C4-2B (cell line): Measurements from ENCODE around the gene CCDC85B.

Source experiments
- H3K27ac ChIP-seq: fragments of 450-650 bp; 2 replicates; pipeline ENCODE4 v1.5.1; 2017
- ZFX ChIP-seq: fragments of 450-650 bp; IDR thresholded peaks from 2 replicates; pipeline ENCODE4 v1.6.1; 2017
- TF ChIP-seq, protein P1 (sequence below): fragments of 450-650 bp; conservative IDR thresholded peaks from 2 replicates; pipeline ENCODE4 v1.5.1; 2017; ENCODE audit warnings: mild to moderate bottlenecking

CCDC85B gene

GRCh38 chr11:65915101-65915820 lies 24.8 kb downstream of the CCDC85B start:
- TF ChIP-seq, protein P1, sequence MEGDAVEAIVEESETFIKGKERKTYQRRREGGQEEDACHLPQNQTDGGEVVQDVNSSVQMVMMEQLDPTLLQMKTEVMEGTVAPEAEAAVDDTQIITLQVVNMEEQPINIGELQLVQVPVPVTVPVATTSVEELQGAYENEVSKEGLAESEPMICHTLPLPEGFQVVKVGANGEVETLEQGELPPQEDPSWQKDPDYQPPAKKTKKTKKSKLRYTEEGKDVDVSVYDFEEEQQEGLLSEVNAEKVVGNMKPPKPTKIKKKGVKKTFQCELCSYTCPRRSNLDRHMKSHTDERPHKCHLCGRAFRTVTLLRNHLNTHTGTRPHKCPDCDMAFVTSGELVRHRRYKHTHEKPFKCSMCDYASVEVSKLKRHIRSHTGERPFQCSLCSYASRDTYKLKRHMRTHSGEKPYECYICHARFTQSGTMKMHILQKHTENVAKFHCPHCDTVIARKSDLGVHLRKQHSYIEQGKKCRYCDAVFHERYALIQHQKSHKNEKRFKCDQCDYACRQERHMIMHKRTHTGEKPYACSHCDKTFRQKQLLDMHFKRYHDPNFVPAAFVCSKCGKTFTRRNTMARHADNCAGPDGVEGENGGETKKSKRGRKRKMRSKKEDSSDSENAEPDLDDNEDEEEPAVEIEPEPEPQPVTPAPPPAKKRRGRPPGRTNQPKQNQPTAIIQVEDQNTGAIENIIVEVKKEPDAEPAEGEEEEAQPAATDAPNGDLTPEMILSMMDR = no peak
- TF ChIP-seq ZFX = no peak
- no peak overlapping the region for H3K27ac ChIP-seq

DNA sequence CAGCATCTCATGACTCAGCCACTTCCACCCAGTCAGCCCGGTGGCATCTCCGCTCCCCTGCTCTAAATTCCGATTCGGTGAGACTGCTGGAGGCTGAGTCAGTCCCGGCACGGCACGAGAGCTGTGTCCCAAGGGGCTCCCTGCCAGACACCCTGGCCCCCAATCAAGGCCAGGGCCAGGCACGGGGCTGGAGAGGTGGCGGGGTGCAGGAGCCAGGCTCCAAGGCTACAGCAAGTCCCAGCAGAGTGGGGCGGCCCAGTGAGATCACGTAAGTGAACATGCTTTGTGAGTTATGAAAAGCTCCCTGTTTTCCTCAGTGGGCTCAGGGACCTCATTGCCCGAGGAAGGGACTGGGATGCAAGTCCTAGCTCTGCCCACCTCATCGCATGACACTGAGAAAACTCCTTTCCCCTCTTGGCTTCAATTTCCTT lies 25.4 kb downstream of the CCDC85B start:
- TF ChIP-seq, protein P1 = no peak
- TF ChIP-seq ZFX = no peak
- no peak overlapping the region for H3K27ac ChIP-seq

DNA sequence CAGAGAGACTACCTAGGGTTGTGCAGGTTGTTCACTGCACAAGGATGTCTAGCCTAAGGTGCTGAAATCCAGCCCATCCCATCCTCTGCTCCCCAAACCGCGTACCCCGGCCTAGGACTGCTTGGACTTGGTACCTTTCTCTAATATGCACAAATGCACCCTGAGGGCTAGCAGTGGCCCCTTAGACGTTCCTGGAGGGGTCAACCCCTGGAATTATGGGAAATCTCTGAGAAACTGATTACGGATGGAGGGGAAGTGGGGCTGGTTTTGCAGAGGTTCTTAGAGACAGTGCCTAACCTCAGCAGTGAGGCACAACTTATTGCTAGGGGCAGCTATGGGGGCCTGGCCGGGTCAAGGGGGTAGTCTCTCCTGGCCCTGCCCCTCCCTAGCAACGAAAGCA lies 25.9 kb downstream of the CCDC85B start:
- H3K27ac ChIP-seq = no peak overlapping the region

GRCh38 chr11:65917077-65917433 lies 26.6 kb downstream of the CCDC85B start:
- TF ChIP-seq, protein P1 = no peak
- no peak for TF ChIP-seq ZFX
- no peak overlapping the region for H3K27ac ChIP-seq

More for the DNA sequence above, 25.9 kb downstream of the CCDC85B start:
- no peak for TF ChIP-seq ZFX
- TF ChIP-seq, protein P1 = no peak

- TF ChIP-seq, protein P1 = no peak
- TF ChIP-seq ZFX = no peak
- peak overlapping the region; percentile 94 for H3K27ac ChIP-seq
Observed at GRCh38 chr11:65917434-65918210, 27.1 kb downstream of the CCDC85B start.

DNA sequence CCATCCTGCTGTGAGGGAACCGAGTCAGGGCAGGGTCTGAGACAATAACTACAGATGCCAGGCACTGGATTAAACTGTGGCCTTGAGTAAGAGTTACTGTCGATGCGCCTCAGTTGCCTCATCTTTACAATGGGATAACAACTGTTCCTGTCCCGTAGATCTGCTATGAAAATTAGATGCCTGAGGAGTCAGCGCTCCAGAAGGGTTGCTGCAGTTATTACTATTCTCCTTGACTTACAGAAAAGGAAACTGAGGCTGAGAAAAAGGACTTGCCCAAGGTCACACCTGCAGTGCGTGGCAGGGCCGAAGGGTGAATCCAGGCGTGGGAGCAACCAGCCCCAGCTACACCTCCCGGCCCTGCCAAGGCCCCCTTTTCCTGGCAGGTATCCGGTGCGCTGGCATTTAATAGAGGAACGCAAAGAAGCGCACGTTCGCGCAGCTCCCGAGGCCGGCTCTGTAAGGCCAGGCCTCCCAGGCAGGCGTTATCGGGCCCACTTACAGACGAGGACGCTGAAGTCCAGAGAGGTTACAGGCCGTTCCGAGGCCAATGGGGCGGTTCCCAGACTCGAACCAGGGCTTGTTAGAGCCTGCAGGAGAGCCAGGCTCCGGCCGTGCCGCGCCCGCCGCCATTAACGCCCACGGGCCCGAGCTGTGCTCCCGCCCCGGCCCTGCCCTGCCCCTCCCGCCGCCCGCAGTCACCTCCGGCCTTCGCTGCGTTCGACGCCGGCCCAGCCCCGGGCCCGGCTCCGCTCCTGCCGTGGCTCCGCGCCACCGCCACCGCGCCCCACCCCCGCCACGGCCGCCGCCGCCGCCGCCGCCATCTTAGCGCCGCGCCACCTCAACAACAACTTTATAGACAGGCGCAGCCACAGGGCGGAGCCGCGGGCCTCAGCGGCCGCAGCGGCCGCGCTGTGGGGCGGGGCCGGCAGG lies 28.0 kb downstream of the CCDC85B start, which contains the start of gene C11orf68:
C11orf68 (minus strand) TSS at position 852 of the 930 bp plus-strand sequence; CDS start at position 821, 31 bp downstream.
- H3K27ac ChIP-seq = peak within 1 kb of the TSS; percentile 94
- TF ChIP-seq, protein P1 = no peak
- peak; percentile 90; the same call in 1 of the 2 replicates for TF ChIP-seq ZFX
